NCI-H82 treated with DMSO at 0.1 percent for 48 hours (cell line): ENCODE data around the gene PDCD1LG2.

Experiments used
- DNase-seq: peaks from one replicate; lab custom pipeline; 2025; ENCODE audit not compliant: unreplicated experiment; lab: John Stamatoyannopoulos, UW

The PDCD1LG2 gene

DNA sequence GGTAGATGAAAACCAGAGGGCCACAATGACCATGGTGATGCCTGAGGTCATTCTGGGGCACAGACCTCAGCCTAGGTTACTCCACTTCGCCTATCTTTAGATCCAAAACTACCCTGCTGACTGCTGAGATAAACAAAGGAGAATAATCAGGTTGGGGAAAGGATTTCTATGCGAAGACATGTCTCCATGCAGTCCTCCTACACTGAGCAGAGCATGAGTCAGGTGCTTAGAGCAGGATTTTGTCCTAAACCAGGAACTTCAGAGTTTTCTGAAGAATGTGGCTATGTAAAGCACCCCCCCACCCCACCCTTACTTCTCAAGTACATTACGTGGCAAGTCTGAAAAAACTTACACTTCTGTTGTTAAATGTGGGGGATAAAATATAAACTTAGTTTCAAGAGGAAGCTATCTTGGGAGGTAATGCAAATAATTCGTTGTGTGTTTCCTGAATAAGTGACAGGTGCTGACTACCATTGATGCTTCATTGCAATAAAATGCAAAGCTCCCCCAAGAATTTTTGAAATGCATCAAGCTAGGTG, 19.4 kb downstream of the PDCD1LG2 start:
- no peak for DNase-seq

DNA sequence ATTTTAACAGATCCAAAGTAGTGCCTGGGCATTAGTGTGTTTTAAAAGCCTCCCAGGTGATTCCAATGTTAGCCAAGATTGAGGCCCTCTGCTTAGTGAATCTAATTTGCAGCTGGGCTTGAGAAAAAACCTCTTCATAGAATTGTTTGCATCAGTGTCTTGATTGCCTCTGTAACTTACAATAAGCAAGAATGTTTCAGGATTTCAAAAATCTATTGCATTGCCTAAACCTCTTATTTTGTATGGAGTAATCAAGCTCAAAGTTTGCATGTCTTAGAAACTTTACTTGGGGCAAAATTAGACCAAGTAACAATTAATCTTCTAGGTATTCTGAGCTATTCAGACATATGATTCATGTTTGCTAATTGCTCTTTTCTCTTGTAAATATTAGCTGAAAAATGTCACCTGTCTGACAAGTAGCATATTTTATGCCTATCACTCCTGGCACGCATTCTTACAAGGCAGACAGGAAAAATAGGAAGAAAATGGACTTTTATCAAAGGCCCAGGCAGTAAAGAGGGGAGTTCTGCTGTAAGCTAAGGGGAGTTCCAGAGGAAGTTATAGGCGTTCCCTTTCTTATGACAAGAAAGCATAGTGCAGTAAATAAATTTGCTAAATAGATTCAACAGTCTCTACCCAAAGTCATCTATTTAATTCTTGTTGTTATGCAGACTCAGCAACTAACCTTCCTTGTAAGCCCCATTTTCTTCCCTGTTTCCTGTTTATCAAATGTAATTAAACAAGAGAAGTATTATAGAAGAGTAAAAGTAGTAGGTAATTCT, 21.0 kb downstream of the PDCD1LG2 start:
- DNase-seq, result no peak

- no peak for DNase-seq
These were observed 22.0 kb downstream of the PDCD1LG2 start for GRCh38 chr9:5532306-5532705.

DNA sequence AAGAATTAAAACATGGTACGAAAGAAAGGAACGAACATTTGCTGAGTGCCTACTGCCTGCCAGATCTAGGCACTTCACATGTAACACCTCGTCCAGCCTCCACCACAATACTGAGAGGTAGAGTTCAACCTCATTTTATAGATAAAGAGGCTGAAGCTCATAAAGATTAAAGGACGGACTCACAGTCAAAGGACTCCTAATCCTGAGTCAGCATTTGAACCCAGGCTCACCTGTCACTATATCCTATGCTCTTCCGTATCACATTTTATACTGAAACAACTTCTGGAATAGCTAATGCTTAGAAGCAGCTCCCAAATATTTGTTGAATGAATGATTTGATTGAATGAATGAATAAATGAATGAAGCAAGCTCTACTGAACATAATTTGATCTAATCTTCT, 22.5 kb downstream of the PDCD1LG2 start:
- no peak for DNase-seq

DNA sequence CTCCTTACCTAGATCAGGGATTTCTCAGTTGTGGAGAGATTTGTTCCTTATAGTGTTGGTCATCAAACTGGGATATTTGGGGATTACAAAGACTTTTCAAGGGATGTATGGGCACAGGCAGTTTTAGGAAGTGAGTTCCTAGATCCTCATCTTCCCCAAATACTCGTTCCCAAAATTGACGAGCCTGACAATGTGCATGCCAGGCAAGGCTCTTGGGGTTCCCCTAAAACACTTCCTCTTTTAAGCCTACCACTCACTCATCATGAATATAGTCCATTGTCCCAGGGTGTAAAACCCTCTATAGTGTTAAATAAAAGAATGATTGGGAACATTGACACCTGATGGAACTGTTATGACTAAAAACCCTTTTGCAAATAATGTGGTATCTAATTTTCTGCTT, 26.4 kb downstream of the PDCD1LG2 start:
- DNase-seq, result no peak

DNA sequence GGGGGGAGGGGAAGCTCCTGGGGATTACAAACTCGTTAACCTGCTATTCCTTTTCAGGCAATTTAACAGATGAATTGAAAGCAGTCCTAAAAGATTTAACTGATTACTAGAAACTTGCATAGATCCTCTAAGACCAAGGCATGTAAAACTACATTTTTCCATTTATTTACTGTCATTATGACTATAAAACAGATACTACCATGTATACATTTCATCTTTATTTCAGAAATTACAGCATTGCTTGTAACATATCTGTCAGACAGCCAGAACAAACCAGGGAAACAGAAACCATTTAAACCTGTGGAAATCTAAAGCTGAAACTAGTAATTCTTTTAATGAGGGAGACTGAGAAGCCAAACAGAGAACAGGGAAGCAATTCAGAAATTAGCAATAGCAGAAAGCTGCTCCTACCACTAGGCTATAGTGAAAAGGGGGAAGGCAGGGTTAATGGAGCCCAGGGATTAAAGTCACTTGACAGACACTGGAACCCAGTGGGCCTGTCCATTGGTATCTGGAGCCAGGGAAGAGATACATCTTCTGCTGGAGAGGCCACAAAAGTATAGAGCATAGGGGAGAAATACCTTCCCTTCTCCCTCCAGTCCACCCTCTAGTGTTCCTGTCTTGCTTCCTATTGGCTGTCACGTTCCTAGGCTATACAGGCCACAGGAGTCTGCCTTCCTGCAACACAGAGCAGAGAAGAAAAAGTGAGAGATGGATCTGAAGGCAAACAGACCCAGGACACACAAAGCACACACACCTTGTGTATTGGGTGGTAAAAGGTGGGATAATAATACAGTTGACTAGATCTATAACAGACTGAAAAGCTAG, 33.8 kb downstream of the PDCD1LG2 start:
- no peak for DNase-seq

DNA sequence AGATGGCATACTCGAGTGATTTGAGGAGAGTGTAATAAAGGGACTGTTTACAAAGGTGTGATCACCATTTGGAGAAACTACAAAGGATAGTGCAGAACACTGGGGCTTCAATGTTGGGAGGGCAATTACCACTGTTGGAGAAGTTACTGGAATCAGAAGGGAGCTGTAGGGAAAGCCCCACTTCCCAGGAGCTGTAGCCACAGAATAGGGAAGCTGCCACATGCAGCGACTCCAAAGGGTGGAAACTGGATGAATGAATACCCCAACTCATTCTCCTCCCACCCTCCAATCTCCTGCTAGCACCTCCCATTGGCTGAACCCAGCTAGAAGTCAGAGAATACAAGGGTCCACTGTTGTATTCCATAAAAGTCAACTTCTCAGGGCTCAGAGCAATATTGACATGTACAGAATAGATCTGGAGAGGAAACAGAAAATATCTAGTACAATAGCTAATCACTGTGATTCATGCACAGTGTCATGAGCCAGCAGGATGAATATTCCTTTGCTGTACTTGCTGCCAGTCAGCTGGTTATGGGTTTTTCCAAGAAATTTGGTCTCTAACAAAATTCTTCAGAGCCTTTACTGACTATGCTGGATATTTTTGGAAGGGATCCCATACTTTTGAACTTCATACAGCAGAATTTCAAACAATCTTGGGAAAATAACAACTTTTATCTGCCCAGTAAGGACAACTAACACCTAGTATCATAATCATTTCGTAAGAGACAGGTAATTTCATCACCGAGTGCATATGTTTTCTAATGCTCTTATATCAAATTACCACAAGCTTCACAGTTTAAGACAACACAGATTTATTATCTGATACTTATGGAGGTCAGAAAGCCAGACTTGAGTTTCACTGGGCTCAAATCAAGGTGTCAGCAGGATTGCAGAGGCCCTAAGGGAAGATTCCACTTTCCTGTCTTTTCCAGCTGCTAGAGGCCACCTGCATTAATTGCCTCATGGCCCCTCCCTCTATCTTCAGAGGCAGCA, 39.6 kb downstream of the PDCD1LG2 start:
- no peak for DNase-seq

- no peak for DNase-seq
These were observed 41.2 kb downstream of the PDCD1LG2 start for GRCh38 chr9:5551368-5552150.

- no peak for DNase-seq
These were observed 42.0 kb downstream of the PDCD1LG2 start for GRCh38 chr9:5552301-5552700.

- DNase-seq, result no peak
These were observed 42.9 kb downstream of the PDCD1LG2 start for GRCh38 chr9:5553211-5553610.

GRCh38 chr9:5554254-5554653, 43.9 kb downstream of the PDCD1LG2 start:
- no peak for DNase-seq

DNA sequence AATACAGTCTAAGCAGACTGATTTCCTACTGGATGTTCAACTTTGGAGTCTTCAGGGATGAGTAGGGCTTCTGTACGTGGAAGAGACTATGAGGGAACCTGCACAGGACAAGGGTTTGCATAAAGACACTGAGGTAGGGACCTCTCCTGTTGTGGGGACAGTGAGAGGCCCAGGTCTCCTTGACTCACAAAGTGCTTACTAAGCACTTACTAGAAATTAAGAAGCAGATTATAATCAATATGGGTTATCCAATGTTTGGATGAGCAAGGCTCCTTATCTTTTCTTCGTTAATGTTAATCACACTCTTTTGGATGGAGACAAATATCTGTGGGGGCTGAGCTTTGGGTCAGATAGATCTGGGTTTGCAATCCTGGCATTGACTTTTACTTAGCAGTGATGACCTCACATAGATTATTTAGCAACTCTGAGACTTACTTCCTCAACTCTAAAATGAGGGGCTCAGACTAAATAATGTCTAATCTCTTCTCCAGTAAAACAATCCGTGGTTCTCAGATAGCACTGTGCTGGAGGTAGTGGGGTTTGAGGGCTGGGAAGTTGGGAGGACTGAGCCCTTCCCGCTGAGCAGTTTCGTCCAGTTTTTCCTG, 45.9 kb downstream of the PDCD1LG2 start:
- no peak for DNase-seq

GRCh38 chr9:5557606-5558587, 47.6 kb downstream of the PDCD1LG2 start:
- DNase-seq, result no peak

- no peak for DNase-seq
These were observed 49.3 kb downstream of the PDCD1LG2 start for GRCh38 chr9:5559659-5560058.

GRCh38 chr9:5560443-5561100, 50.2 kb downstream of the PDCD1LG2 start:
- DNase-seq, result no peak

DNA sequence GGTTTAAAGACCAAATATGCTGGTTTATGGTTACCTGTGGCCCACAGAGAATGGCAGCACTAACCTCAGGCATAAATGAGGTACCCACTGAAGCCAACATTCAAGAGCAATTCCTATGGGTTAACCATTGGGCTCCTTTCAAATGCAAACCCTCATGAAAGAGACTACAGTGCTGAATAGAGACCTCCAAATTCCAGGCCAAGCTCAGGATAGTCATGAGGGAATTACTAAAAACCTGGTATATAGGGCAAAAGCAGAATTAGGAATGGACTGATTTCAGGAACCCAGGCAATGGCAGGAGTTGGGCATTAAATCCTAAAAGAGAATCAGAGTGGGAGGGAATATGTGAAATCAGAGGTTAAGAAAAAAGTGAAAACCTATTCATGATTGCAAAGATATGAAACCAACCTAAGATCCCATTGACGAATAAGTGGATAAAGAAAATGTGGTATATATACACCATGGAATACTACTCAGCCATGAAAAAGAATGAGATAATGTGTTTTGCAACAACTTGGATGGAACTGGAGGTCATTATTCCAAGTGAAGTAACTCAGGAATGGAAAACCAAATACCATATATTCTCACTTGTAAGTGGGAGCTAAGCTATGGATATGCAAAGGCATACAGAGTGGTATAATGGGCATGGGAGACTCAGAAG, 51.6 kb downstream of the PDCD1LG2 start:
- DNase-seq, result no peak

GRCh38 chr9:5562806-5563416, 52.6 kb downstream of the PDCD1LG2 start:
- no peak for DNase-seq
